Activated naive CD8-positive, alpha-beta T cell treated with anti-CD3 and anti-CD28 coated beads, Interleukin-2, amount 50 U/mL, for 16 hours (primary cell): ENCODE results near the gene RAI14.

Source experiments
- DNase-seq: peaks from one replicate; pipeline ENCODE4 v3.0.0-alpha.2; 2020; ENCODE audit warnings: low read depth, low spot score

RAI14 gene

DNA sequence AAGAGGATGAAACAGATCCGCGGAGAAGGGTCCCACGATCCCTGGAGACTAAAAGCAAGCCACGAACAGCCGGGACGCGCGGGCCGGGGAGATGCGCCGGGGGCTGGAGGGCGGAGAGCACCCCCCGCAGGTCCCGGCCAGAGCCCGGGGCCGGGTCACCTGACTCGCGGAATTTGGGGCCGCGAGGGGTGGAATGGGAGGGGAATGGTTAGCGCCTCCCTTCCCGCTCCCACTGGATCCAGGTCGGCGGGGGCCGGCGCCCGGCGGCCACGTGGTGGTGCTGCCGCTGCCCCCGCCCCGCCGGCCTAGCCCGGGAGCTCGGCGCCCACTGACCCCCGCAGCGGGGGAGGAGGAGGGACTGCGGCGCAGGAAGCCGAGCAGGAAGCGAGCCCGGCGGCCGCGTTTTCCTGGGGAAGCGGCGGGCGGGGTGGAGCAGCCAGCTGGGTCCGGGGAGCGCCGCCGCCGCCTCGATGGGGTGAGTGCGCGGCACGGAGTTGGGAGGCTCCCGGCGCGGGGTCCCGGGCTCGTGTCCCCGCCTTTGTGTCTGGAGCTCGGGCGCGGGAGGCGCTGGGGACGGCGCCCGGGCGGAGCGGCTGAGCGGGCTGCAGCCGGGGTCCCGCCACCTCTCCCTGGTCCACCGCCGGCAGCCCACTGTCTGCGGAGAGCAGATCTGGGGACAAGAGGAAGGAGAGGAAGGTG lies at the start of gene RAI14:
RAI14 (plus strand) TSS at position 328 of the 699 bp plus-strand sequence. CDS start 30,592 bp downstream, outside the sequence.
- DNase-seq: no peak

DNA sequence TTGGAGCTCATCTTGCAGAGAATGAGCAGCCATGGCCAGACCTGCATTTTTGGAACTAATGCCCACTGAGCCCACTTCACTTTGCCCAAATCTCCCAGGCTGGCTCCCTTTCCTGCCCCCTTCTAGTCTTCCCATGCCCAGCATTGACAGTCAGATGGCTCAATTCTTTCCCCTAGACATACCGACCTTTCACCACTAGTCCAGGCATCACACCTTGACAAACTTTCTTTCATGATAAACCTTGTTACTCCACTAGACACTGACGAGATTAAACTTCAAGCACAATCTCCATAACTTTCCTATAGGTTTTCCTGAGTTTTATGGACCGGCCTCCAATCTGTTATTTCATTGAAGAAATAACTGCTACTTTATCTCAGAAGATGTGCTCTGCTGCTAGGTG lies 47.8 kb upstream of the RAI14 start:
- no peak for DNase-seq

- no peak for DNase-seq
Observed at GRCh38 chr5:34608859-34609648, 47.1 kb upstream of the RAI14 start.

GRCh38 chr5:34609951-34610441 lies 46.1 kb upstream of the RAI14 start:
- no peak for DNase-seq

GRCh38 chr5:34610546-34610945 lies 45.6 kb upstream of the RAI14 start:
- no peak for DNase-seq

DNA sequence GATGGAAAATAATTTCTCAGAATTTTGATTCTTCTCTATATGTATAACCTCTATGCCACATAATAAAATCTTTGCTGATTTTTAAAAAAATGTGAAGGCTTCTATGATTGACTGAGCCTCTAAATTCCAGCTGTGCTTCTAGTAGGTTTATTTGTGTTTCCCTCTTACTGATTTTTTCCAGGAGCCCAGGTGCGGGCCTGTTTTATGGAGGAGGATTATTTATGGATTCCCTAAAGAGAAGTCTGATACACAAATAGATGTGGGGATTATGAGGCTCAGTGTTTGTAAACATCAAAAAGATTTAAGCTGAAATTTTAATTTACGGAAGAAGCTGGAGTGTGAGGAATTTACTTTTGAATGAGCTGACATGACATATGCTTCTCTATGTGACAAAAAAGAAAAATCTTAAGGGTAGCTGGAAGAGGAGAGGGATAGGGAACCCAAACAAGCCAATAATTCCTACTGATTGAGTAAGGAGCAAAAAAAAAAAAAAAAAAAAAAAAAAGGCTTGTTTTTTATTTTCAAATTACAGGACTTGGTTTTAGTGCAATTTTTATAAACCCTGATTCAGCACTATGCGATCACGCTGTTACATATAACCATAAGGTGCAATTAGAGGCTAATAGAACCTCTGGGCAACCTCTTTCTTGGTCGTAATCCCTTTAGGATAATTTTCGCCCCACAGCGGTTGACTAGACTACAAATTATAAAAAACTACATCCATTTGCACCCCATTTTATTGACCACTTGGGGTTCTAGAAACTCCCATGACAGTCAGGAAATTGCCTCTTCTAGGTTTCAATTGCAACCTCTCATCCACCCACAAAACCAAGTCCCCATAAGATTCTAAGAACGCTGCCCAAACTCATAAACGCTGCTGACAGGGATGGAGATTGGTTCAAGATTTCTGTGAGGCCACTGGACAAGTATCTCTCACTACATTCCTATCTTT lies 44.4 kb upstream of the RAI14 start:
- no peak for DNase-seq

DNA sequence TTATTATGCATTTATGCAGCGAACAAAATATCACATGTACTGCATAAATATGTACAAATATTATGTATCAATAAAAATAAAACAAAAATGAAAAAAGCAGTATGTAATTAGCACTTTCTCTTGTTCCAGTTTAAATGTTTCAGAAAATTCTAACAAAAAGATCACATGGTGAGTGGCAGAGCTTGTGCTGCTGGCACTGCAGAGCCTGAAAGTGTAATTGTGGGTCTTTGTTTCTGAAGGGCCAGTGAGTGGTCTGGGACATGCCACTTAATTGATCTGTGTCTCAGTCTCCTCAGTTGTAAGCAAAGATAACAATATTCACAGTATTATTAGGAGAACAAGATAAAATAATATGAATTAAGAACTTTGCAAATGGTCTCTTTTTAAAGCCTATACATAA lies 39.5 kb upstream of the RAI14 start:
- no peak for DNase-seq

DNA sequence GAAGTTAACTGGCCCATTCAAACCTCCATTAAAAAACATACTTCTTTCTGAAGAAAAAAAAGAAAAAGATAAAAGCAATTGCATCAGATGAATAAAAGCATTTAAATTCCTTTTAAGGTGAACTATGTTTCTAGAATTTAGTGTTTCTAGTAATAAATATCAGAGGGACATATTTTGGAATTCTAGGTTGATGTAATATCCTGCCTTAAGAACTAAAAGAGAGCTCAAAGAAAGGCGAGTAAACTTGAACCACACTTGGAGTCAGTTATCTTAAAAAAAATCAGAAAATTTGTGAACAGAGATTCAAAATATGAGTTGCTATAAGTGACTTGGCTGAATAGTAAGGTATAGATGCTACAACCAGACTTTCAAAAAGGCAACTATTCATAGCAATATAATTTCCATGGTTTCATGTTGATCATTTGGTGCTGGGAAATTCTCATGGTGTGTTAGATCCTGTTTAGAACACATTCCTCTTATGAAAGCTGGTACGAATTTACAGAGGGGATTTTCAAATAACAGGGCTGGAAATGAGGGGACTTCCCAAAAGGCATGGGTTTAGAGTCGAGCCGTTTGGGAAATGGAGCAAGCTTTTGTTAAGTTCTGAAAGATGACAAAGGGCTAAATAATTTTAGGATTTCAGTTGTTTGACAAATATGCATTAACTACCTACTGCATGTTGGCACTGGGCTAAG lies 37.6 kb upstream of the RAI14 start:
- DNase-seq: no peak

GRCh38 chr5:34620185-34620584 lies 35.9 kb upstream of the RAI14 start:
- DNase-seq: no peak

DNA sequence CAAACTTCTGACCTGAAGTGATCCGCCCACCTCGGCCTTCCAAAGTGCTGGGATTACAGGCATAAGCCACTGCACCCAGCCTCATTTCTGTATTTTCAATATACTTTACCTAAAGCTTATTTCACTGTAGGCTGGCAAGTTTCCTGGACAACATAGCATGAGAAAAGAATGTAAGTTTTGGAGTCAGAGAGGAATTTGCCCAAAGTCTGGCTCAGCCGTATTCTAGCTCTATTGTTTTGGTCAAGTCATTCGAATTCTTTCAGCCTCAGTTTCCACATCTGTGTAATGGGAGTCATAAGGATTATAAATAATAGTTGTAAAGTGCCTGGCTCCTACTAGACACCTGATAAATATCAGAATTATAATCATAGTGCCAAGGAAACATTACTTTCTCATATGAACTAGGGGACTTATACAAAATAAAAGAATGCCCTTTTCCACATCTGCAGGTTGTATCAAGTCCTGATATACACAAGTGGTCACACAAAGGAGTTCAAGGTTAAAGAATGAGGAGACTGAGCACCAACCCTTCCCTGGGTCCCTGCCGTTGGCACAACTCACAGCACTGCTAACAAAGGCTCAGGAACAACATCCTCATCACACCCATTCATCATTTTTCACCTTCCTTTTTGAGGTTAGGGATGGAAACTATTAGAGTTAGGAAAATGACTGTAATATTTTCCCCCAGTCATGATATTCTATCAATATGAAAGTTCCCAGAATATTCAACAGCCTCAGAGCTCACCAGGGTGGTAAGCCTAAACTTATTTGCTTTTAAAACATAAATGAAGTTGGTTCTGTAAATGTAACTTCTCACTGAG lies 34.6 kb upstream of the RAI14 start:
- no peak for DNase-seq

- no peak for DNase-seq
Observed at GRCh38 chr5:34622098-34622400, 34.1 kb upstream of the RAI14 start.

DNA sequence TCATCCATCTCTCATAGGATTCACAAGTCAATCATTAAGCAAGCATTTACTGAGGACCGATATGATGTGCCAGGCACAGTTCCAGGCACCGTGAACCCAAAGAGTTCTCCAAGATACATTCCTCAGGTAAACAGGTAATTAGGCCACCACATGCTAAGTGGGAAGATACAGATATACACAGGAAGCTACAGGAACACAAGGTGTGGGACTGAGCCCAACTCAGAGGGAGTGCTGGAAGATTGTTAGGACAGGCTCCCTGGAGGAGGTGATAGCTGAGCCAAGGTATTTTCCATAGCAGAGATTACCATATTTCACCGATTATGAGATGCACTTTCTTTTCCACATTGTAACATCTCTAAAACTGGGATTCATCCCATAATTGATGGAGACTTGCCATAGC lies 31.4 kb upstream of the RAI14 start:
- DNase-seq: no peak

DNA sequence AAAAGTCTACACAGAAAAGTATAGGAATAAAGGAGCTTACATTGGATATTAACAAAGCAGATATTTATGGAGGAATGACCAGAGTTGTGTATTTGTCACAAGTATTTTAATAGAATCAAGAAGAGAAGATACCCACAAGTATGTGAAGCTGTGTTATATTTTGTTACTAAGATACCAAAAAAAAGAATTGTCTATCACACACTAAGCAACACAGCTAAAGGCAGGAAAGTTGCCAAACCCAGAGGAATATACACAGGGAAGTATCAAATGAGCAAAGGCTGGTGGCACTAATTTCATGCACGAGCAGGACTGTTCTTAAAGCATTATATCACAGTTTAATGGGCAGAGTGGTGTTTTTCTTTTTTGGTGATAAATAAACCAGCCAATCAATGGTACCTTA lies 30.9 kb upstream of the RAI14 start:
- no peak for DNase-seq

DNA sequence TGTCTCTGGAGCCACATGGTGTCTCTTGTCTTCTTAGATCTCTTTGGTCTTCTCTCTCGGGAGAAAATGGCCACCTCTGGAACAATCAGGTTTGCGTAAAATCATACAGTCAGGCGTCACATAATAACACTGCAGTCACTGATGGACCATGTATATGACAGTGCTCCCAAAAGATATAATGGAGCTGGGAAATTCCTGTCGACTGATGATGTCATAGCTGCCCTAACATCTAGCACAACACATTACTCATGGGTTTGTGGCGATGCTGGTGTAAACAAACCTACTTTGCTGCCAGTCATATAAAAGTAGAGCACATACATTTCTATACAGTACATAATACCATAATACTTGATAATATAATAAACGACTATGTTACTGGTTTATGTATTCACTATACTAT lies 30.1 kb upstream of the RAI14 start:
- DNase-seq: no peak

- DNase-seq: no peak
Observed at GRCh38 chr5:34626751-34627150, 29.4 kb upstream of the RAI14 start.

GRCh38 chr5:34627794-34628193 lies 28.3 kb upstream of the RAI14 start:
- no peak for DNase-seq

- no peak for DNase-seq
Observed at GRCh38 chr5:34628373-34628772, 27.8 kb upstream of the RAI14 start.

GRCh38 chr5:34630596-34630995 lies 25.5 kb upstream of the RAI14 start:
- no peak for DNase-seq

DNA sequence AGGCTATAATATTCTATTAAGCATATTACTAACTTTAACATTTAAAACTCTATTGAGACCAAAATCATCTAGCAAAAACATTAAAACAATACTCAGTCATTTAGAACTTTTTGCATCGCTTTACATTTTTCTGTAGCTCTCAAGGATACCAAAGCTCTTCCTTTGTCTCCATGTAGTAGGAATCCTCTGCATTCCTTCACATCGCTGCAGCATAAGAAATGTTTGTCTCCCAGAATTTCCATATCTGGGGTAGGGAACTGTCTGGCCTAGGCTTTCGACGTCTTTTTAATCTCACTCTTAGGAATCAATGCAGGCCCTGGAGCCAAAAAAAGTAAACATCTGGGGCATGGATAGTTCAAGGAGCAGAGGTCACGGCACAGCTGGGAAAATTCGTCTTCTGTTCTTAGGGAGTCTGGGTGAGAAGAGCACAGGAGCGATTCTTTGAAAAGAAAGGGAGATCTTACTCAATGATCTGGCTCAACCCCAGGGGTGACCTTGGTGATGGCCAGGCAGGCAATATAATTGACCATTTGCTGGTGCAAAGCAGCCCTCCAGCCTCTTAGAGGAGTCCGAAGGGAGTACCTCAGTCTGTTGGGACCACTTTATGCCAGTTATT lies 23.2 kb upstream of the RAI14 start:
- no peak for DNase-seq
